Stimulated activated CD4-positive, alpha-beta T cell treated with anti-CD3 and anti-CD28 coated beads, Interleukin-4, amount 100 ng/mL, for 1 hour (primary cell): ENCODE results near the gene ADAMTS3.
"Not testable (repeated sequence)": the region's sequence is repeated elsewhere in the genome, so short reads cannot be mapped to it uniquely, and the experiment has no call there.

Source experiments
- DNase-seq: peaks from one replicate; pipeline ENCODE4 v3.0.0-alpha.2; 2020

Gene ADAMTS3

DNA sequence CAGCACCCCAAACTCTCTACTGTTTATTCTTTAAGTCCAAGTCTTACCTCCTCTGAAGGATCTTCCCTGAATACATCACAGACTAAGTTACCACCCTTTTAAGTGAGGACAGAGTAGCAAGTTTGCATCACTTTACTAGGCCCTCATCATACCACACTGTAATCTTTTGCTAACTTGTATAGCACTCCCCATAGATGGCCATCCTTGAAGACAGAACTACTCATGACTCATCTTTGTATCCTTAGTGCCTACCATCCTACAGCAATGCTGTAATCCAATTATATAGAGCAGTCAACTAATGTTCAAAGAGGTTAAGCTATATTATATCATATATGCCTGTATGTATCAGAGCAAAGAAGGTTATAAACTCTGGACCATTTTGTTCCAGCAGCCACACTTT, 101.4 kb downstream of the ADAMTS3 start:
- DNase-seq, result no peak

DNA sequence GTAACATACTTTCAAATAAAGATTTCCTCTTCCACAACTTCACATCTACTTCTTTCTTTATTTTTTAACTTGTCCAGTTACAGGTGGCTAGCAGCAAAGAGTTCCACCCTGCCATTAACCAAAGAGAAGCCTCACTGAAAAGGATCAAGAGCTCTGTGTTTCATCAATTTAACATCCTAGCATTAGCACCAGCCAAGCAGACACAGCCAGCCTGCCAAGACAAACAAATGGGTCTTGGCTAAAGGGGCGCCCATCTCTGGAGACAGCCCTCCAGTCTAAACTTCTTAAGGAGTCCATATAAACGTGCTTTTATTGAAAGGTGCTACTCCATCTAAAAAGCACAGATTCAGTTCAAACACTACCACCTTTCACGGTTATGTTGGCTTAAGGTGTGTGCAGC, 105.3 kb downstream of the ADAMTS3 start:
- DNase-seq, result no peak

DNA sequence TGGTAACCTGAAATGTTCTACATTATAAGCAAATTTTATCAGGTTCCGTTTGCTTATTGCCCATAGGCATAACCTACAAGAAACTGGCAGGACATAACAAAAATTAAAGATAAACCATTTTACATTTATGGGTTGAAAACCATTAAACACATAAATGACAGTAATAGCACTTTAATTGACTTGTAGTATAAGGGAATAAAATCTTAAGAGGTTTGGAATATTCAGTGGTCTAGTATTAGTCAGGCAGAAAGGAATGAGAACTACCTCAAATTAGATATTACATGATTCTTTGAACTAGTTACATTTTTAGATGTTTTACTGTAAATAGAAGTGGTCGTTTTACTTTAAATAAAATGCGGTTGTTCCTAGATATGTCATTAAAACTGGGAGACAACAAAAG, 111.9 kb downstream of the ADAMTS3 start:
- DNase-seq, result no peak

DNA sequence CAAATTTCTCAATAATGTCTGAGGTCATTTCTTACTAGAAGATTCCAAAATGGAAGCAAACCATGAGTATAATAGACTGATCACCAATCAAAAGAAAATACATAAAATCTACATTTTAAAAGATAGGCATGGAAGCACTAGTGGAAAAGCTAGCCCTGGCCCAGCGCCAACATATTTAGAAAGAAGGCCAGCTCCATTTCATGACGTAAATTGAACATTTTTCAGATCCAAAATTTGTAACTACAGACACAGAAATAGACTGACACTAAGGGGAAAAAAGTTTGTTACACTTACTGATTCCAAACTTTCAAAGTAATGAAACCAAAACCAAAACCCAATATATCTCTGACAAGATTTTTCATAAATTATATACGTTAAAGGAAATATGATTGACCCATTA, 117.7 kb downstream of the ADAMTS3 start:
- no peak for DNase-seq

DNA sequence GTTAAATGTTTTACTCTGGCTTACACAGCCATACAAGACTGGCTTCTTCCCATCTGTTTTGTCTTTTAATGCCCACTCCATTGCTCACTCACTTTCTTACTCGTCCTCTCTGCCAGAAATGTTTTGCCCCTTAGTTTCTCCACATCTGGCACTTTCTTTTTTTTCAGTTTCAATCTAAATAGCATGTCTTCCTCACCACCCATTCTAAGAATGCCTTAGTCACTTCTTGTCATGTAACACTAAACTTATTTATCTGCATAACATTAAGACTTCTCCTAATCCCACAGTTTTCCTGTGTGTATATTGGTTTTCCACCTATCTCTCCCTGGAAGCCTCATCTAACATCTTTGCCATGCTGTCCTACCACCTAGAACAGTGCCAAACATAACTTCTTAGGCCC, 119.3 kb downstream of the ADAMTS3 start:
- no peak for DNase-seq

DNA sequence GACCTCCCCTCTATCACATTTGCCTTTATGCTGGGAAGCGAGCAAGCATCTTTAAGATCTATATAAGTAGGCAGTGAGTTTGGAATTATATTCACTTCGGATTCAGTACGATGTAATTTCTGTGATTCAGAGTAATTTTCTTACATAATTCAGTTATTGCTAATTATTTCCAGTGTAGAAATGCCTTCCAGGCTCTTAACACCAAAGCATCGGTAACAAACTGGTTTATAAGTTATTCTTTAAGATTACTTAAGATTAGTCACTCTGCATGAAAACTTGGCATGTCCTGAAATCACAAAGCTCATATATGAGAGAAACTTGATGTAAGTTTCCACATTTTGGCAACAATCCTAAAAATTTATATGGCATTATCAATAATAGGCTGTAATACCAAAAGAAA, 120.8 kb downstream of the ADAMTS3 start:
- no peak for DNase-seq

DNA sequence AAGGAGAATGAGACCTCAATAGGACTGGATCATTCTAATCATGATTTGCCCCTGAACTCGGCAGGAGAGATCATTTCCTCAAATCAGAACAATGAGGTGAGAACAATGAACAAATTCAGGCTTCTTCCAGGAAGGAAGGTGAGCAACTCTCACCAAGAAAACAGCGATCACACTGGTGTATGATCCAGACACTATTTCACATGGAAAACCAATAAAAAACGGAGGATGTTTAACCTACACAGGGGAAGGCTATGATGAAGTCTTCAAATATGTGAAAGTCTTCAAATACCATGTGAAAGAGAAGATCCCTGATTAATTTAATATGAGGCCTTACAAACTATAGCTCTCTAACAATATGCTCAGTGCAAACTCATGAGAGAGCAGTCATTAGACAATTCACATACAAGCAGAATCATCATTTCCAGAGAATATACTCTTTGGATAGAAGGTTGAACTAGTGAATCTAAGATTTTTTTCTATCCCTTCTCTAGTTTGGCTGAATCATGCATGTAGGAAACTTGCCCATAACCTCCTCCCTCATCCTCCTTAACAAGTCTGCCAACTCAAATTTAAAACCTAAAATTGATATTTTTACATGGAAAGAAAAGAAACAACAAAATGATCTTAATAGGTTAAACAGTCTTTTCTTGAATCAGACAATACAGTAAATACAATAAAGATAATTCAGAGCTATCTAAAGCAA, 122.5 kb downstream of the ADAMTS3 start:
- DNase-seq, result no peak

DNA sequence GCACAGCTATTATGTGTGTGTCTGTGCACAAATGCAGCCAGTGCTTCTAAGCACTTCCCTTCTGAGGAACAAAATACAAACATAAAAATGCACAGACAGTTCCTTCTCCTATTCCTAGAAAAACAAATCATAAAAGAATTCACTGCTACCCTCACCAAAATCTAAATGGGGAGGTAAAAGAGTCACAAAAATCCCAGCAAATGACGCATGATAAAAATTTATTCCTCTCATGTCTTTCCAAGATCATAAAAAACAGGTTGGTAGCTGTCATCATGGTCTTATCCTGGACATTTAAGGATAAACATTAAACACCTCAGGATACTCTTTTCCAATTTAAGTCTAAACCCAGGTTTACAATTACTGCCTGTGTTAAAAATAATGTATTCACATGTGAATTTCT, 124.9 kb downstream of the ADAMTS3 start:
- DNase-seq, result no peak

DNA sequence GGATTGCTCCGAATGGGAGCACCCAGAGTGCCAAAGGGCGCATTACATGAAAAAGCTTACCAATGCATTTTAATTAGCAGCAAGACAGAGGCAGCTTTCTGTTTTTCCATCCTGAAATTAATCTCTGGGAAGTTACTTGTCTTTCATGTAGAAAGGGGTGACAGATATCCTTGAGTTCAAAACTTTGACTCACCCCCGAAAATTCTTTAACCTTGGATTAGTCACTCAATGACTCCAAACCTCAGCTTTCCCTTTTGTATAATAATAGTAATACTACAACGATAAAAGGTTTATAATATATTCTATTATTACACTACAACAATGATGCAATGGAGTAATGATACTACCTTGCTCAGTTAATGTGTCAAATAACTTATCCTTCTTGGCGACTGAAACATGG, 126.3 kb downstream of the ADAMTS3 start:
- DNase-seq, result no peak

DNA sequence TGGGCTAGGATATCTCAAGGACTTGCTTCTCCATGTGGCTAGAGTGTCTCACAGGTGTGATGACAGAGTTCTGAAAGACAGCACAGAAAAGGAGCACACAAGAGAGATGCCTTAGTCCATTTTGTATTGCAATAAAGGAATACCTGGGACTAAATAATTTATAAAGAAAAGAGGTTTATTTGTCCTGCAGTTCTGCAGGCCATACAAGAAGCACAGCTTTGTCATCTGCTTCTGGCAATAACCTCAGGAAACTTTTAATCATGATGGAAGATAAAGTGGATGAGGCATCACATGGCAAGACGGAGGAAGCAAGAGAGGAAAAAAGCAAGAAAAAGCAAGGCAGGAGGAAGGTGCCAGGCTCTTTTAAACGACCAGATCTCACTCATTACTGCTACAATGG, 126.9 kb downstream of the ADAMTS3 start:
- no peak for DNase-seq

DNA sequence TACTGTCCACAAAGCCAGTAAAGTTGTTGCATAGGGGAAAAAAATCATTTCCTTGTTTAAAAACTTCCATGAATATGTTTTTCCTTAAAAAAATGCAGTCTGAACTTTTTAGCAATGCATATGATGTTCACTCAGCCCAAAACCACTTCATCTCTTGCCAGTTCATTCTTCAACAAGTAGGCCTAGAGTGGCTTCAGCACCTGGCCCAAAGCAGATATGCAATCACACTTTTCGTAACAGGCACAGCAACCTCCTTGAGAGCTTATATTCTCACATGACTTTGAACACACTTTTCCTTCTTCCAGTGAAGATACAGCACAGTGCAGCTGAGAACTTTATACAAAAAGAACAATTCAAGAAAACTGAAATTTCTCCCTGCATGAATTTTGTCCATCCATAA, 128.6 kb downstream of the ADAMTS3 start:
- DNase-seq, result no peak

DNA sequence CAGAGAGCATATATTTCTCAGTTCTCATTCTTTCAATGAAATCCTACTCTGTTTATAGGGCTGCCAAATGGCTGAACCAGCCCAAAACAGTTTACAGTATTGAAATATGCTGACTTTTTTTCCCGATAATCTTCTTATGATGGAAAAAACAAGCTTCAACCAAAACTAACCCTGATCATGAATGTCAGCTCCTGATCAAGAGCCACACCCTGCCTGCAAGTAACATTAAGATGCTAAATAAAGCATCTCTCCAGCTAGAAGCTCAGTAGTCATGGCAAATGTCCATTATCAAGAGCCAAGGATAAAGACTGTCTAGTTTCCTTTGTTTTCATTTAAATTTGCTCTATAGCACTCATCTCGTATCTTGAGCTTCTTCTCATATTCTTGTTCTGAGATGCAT, 136.0 kb downstream of the ADAMTS3 start:
- DNase-seq, result no peak

DNA sequence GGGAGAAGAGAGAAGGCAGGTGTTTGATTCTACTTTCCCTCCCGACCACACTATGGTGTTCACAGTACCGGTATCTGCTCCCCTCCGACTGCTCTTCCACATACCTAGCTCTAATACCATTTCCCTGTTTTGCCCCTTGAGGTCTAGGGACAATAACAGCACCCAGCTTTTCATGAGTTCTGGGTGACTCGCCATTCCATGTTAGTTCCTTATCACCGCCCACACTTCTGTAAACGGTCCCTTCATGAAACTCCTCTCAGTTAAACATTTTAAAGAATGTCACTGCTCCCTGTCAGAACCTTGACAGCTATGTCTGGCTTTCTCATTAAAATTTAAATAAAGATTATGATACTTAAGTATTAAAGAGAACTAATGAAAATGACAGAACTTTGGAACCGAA, 136.7 kb downstream of the ADAMTS3 start:
- DNase-seq, result no peak

DNA sequence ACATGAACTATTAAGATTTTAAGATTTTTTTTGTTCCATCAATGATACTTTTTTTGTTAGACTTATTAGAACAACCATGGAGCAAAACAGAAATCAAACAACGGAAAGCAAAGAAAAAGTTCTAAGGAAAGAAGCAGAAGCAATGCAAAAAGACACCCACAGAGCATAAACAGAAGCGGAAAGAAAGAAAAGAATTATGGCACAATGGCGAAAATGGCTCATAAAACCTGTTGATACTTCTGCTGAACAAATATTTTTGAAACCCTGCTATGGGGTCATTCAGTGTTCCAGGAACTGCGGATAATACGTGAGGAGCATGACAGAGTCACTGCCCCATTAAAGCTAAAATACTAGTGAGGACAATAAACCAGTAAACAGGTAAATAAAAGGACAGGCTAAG, 138.0 kb downstream of the ADAMTS3 start:
- DNase-seq, result no peak

DNA sequence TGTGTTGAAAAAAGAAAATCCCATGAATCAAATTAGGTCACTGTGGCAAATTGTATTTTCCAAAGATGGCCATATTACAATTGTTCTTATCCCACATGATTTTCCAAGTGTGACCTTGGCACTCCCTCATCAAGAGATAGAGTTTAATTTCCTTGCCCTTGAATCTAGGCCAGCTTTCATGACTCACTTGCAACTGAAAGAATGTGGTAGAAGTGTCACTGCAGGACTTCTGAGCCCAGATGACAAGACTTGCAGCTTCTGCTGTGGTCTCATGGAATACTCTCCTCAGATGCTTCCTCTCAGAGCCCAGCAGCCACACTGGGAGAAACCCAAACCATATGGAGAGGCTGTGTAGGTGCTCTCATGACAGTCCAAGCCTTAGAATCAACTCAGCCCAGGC, 139.0 kb downstream of the ADAMTS3 start:
- no peak for DNase-seq

DNA sequence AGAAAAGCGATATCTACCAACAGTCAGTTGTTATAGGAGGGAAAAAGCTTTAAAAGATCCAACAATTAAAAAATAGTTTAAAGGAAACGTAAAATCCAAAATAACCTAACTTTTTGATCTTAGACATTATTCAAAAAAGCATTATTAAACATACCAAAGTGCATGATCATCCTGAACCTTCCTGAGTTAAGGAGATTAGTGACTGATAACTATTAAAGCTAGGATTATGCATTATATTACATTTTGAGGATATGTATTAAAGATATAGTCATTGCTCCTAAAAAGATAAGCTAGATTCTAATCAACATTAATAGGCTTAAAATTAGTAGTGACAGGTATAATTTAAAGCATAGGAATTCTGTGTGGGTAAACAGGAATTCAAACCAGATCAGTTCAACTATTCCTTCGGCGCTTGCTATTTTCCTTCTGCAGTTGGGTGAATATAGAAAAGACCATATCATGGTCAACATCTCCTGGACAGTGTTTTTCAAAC, 139.6 kb downstream of the ADAMTS3 start:
- no peak for DNase-seq

DNA sequence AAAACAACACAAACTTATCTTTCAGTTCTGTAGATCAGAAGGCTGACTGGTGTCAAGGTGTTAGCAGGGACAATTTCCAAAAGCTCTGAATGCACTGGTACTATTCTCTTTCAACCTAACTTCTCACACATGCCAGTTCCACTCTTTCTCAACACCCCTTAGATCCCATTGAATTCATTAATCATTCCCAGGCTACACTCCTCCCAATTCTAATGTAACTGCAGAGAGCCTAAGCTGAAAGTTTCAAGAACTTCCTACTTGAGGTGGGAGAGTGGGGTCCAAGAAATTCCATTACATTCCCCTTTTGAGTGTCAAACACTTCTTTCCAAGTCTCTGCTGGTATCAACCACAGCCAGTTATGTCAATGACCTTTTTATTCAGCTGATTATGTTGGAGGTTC, 142.0 kb downstream of the ADAMTS3 start:
- no peak for DNase-seq

DNA sequence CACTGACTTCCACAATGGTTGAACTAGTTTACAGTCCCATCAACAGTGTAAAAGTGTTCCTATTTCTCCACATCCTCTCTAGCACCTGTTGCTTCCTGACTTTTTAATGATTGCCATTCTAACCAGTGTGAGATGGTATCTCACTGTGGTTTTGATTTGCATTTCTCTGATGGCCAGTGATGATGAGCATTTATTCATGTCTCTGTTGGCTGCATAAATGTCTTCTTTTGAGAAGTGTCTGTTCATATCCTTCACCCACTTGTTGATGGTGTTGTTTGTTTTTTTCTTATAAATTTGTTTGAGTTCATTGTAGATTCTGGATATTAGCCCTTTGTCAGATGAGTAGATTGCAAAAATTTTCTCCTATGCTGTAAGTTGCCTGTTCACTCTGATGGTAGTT, 143.1 kb downstream of the ADAMTS3 start:
- DNase-seq, result not testable (repeated sequence)

DNA sequence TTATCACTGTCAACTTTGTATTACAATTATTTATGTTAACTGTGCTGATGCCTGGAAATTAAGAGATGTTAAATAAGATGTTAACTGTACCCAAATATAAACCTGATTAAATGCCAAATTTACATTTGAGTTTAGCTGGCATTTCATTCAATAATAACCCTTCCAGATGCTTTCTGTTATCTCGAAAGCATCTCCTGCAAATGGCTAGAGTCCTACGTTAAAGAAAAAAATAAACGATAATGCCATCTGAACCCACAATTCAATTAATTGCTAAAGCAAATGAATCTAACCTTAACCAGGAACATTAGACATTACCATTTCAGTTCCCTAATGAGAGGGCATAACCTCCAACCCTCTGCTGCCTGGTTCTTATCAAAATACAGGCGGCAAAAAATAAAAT, 145.0 kb downstream of the ADAMTS3 start:
- DNase-seq, result no peak

DNA sequence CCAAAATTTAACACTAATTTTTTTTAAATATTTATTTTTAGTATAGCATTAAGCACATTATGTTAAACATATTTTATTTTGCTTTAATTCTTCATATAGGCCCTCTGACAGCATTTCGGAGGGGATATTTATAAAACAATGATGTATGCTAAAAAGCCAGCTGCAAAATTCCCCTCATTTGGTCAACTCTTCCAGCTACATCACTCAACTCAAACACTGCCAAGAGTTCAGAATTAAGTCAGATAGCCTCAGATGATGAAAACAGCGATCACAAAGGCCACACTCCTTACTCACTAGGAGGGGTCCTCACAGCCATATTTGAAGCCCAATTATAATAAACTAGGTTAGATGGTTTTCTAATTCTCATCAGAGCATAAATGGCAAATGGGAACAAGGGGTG, 146.6 kb downstream of the ADAMTS3 start:
- no peak for DNase-seq

DNA sequence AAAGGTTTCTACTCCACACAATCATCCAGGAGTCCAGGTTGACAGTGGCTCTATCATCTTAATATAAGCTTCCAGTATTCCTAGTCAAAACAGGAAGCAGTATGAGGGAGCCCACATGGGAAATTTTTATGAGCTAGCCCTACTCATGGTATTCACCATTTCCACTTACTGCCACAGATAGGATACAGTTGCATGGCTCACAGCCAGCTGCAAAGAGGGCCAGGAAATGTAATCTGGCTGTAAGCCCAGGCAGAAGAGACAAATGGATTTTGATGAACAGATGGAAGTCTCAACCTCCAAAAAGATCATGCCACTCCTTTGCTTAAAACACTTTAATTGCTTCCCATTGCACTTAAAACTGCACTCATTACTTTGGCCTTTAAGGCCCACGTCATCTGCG, 150.6 kb downstream of the ADAMTS3 start:
- no peak for DNase-seq

DNA sequence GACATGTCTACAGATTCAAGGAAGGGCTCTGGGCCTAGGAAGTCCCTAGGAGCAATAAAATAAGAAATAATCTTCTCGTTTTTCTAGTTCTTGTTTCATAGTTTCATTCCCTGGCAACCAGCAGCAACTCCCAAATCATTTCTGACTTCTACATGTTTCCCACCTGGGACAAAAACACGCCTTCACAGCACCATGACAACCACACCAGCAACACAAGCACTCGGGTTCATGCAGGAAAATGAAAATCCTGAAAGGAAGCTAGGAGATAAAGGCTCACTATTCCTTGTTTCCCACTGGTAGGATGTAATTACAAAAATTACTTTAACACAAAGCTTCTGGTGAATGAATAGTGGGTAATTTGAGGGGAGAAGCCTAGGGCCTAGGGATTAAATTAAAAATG, 158.9 kb downstream of the ADAMTS3 start:
- DNase-seq, result no peak

DNA sequence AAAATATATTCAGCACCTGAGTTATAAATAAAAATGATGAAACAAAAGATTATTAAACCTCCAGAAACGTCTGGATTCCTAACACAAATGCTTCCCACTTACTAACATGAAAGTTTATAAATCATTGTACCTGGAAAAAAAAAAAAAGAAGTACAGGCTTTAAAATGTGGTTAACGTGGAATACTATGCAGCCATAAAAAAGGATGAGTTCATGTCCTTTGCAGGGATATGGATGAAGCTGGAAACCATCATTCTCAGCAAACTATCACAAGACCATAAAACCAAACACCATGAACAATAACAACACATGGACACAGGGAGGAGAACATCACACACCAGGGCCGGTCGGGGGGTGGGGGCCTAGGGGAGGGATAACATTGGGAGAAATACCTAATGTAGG, 160.5 kb downstream of the ADAMTS3 start:
- no peak for DNase-seq

DNA sequence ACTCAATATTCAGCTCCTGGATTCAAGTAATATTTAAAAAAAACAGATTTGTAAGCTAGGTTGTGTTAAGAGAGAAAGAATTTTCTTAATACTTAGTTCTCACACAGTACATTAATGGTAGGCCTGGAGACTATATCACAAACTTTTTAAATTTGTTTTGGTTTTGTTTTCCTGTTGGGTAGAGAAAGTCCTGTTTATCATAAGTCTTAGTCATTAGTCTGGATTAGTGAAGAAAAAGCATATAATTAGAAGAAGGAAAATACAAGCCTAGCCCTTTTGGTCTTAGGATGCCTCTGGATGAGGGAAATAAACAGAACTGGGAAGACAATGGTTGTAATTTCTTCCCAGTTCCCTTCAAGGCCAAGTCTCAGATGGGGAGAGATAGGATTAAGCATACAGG, 163.6 kb downstream of the ADAMTS3 start:
- no peak for DNase-seq

DNA sequence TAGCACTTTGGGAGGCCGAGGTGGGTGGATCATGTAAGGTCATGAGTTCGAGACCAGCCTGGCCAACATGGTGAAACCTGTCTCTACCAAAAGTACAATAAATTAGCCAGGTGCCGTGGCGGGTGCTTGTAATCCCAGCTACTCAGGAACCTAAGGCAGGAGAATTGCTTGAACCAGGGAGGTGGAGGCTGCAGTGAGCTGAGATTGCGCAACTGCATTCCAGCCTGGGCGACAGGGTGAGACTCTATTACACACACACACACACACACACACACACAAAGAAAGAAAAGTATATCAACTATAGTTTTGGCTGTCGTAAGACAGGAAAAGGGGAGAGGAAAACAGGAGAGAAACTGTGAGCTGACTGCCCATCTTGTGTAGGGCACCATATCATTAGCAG, 171.7 kb downstream of the ADAMTS3 start:
- no peak for DNase-seq
